ENCODE results near the gene CATSPER3.

CATSPER3 gene

GRCh38 chr5:135011355-135012032 lies 43.8 kb downstream of the CATSPER3 start:
- DNase-seq (ENCODE audit: low read depth): no peak

GRCh38 chr5:135012033-135012588 lies 44.4 kb downstream of the CATSPER3 start:
- DNase-seq (ENCODE audit: low read depth): no peak

GRCh38 chr5:135012951-135013391 lies 45.3 kb downstream of the CATSPER3 start:
- no peak for DNase-seq (ENCODE audit: low read depth)

- no peak for DNase-seq (ENCODE audit: low read depth)
Measured at GRCh38 chr5:135013445-135013844, 45.7 kb downstream of the CATSPER3 start.

GRCh38 chr5:135013947-135014570 lies 46.4 kb downstream of the CATSPER3 start:
- DNase-seq (ENCODE audit: low read depth): peak; percentile 22

- no peak for DNase-seq (ENCODE audit: low read depth)
Measured at GRCh38 chr5:135015942-135016341, 48.2 kb downstream of the CATSPER3 start.

- no peak for DNase-seq (ENCODE audit: low read depth)
Measured at GRCh38 chr5:135016861-135017290, 49.2 kb downstream of the CATSPER3 start.

- DNase-seq (ENCODE audit: low read depth): no peak
Measured at GRCh38 chr5:135018457-135018856, 50.8 kb downstream of the CATSPER3 start.

GRCh38 chr5:135019314-135019713 lies 51.6 kb downstream of the CATSPER3 start:
- DNase-seq (ENCODE audit: low read depth): no peak

GRCh38 chr5:135020111-135020895 lies 52.6 kb downstream of the CATSPER3 start:
- DNase-seq (ENCODE audit: low read depth): no peak

GRCh38 chr5:135024956-135025729 lies 57.4 kb downstream of the CATSPER3 start:
- peak; percentile 65 for DNase-seq (ENCODE audit: low read depth)

- DNase-seq (ENCODE audit: low read depth): no peak
Measured at GRCh38 chr5:135025730-135026644, 58.3 kb downstream of the CATSPER3 start.

GRCh38 chr5:135026645-135027265 lies 59.0 kb downstream of the CATSPER3 start:
- peak; percentile 11 for DNase-seq (ENCODE audit: low read depth)

GRCh38 chr5:135027266-135027696 lies 59.6 kb downstream of the CATSPER3 start:
- DNase-seq (ENCODE audit: low read depth): peak; percentile 22

- DNase-seq (ENCODE audit: low read depth): peak; percentile 20
Measured at GRCh38 chr5:135027697-135028615, 60.2 kb downstream of the CATSPER3 start.

- DNase-seq (ENCODE audit: low read depth): peak; percentile 79
Measured at GRCh38 chr5:135028791-135029476, 61.2 kb downstream of the CATSPER3 start.

GRCh38 chr5:135029477-135030122 lies 61.9 kb downstream of the CATSPER3 start:
- no peak for DNase-seq (ENCODE audit: low read depth)

All from iris pigment epithelial cell (primary cell).